Measurements from ENCODE around the gene GRIK4.

GRCh38 chr11:120715239-120715638, 203.7 kb downstream of the GRIK4 start:
- TF ChIP-seq POLR2A (IDR thresholded peaks at IDR 0.05; ENCODE audit: low read depth, low read length) = no peak
- no peak for TF ChIP-seq POLR2AphosphoS5 (IDR thresholded peaks at IDR 0.05; ENCODE audit: low read depth, low read length)

All from GM12892 (cell line).